K562 (cell line): ENCODE data around the gene SUGT1. TPM values are rescaled to one million over a fixed set of nuclear protein-coding genes. Genes with fewer than 3 reads are reported as not detected.

Source experiments
- ATAC-seq: fragments of 200-7000 bp; cut with Tn5 transposase; 3 replicates; pipeline ENCODE4 v1.9.1; 2020; ENCODE audit warnings: moderate library complexity
- BruUV-seq: library from RNA; stranded (reverse); fragments of 400-500 nt; replicated peaks from 2 replicates; lab custom pipeline; 2021; lab: Mats Ljungman, UMichigan
- CTCF ChIA-PET: fragments of 300-600 bp; formaldehyde crosslinking; extraction: SDS; loops from one replicate; lab custom pipeline; 2021; ENCODE audit warnings: low intra/inter-chr PET ratio; lab: Yijun Ruan, JAX
- POLR2A ChIA-PET: fragments of 300-600, 350-650 bp; sonication (Branson Sonifier 250); formaldehyde crosslinking; extraction: SDS; loops from one replicate; lab custom pipeline; 2021; ENCODE audit warnings: antibody characterized with exemption, inconsistent platforms; lab: Yijun Ruan, JAX
- DNase-seq, 4 experiments: peaks; one replicate each; pipeline versions ENCODE4 v3.0.0 to v3.0.0-alpha.2; 2011 to 2018; ENCODE audit warnings: low spot score in 3 of 4, mixed read lengths in 3 of 4; ENCODE audit errors: extremely low read depth in 1 of 4
- FAIRE-seq: peaks from 2 replicates; lab custom pipeline; 2011; peaks lifted over from hg19 to GRCh38; lab: Jason Lieb, UNC
- H2AFZ ChIP-seq: 2 replicates; pipeline ENCODE4 v1.6.0; 2011; ENCODE audit warnings: low read depth, low read length, control low read depth, inconsistent platforms
- H3K27ac ChIP-seq: fragments of 200-600 bp; 3 replicates; pipeline ENCODE4 v1.8.0; 2011; ENCODE audit warnings: low read depth, mild to moderate bottlenecking, control low read depth, inconsistent platforms, low read length, moderate library complexity, mixed read lengths; ENCODE audit errors: extremely low read depth
- H3K27me3 ChIP-seq, 2 experiments: fragments of 300-600 bp in 1 of 2; 2 replicates in 1 of 2; 3 replicates in 1 of 2; pipeline versions ENCODE4 v1.6.0 to v1.8.0; 2011; ENCODE audit warnings: inconsistent platforms in 2 of 2, low read length in 2 of 2, mild to moderate bottlenecking in 1 of 2, mixed read lengths in 1 of 2, moderate library complexity in 1 of 2; ENCODE audit not compliant: control insufficient read depth in 2 of 2, insufficient read depth in 2 of 2
- H3K36me3 ChIP-seq: fragments of 300-600 bp; 3 replicates; pipeline ENCODE4 v1.8.0; 2011; ENCODE audit warnings: mild to moderate bottlenecking, low read length, inconsistent platforms; ENCODE audit not compliant: control insufficient read depth, insufficient read depth
- H3K4me1 ChIP-seq, 2 experiments: fragments of 200-600 bp in 1 of 2; replicated peaks in 1 of 2; 2 replicates in 1 of 2; 3 replicates in 1 of 2; pipeline versions ENCODE4 v1.5.1 to v1.8.0; 2011; ENCODE audit warnings: inconsistent platforms in 2 of 2, low read length in 2 of 2, mild to moderate bottlenecking in 1 of 2, mixed read lengths in 1 of 2, moderate library complexity in 1 of 2; ENCODE audit not compliant: control insufficient read depth in 2 of 2, insufficient read depth in 2 of 2
- H3K4me2 ChIP-seq: 2 replicates; pipeline ENCODE4 v1.6.1; 2011; ENCODE audit warnings: low read length, control low read depth, inconsistent platforms, mixed read lengths; ENCODE audit not compliant: insufficient read depth
- H3K4me3 ChIP-seq: fragments of 200-600 bp; sonication (generic), shearing (Covaris generic); 2 replicates; pipeline ENCODE4 v1.5.1; 2016; ENCODE audit warnings: control low read depth, inconsistent platforms
- H3K79me2 ChIP-seq: fragments of 200-600 bp; 3 replicates; pipeline ENCODE4 v1.8.0; 2011; ENCODE audit warnings: low read length, inconsistent platforms; ENCODE audit not compliant: control insufficient read depth, insufficient read depth
- H3K9ac ChIP-seq, 2 experiments: 2 replicates each; pipeline versions ENCODE4 v1.6.0 to v1.6.1; 2011; ENCODE audit warnings: low read depth in 2 of 2, low read length in 2 of 2, control low read depth in 1 of 2, inconsistent platforms in 1 of 2, mild to moderate bottlenecking in 1 of 2, mixed read lengths in 1 of 2; ENCODE audit not compliant: insufficient read depth in 1 of 2
- H3K9me1 ChIP-seq: one replicate; pipeline ENCODE4 v1.6.0; 2011; ENCODE audit warnings: inconsistent platforms, mild to moderate bottlenecking, low read length, moderate library complexity; ENCODE audit not compliant: control insufficient read depth, insufficient read depth
- H3K9me3 ChIP-seq: replicated peaks from 2 replicates; pipeline ENCODE4 v1.5.1; 2011; ENCODE audit warnings: low read depth, low read length, inconsistent platforms; ENCODE audit not compliant: control insufficient read depth, insufficient read depth
- H4K20me1 ChIP-seq: replicated peaks from 2 replicates; pipeline ENCODE4 v1.6.1; 2011; ENCODE audit warnings: low read length, inconsistent platforms, mixed read lengths; ENCODE audit not compliant: control insufficient read depth, insufficient read depth
- E4F1 ChIP-seq: fragments of 250-450 bp; sonication (Bioruptor Pico); IDR thresholded peaks from 2 replicates; pipeline ENCODE4 v1.5.0; 2021; ENCODE audit warnings: mild to moderate bottlenecking, borderline replicate concordance
- MAZ ChIP-seq, 2 experiments: fragments of 450-650 bp in 1 of 2; sonication (generic) in 1 of 2; formaldehyde crosslinking; IDR thresholded peaks in 1 of 2; conservative IDR thresholded peaks in 1 of 2; 2 replicates each; pipeline versions ENCODE4 v1.4.0 to v1.5.0; 2020; ENCODE audit warnings: mild to moderate bottlenecking in 1 of 2, missing genetic modification reagents in 1 of 2
- NR2C2 ChIP-seq, 2 experiments: fragments of 200-800 bp in 1 of 2; sonication (Bioruptor generic) in 1 of 2; sonication (generic) in 1 of 2; formaldehyde crosslinking in 1 of 2; IDR thresholded peaks; 2 replicates each; pipeline versions ENCODE4 v1.6.1 to v1.8.0; 2016 to 2022; ENCODE audit warnings: mild to moderate bottlenecking in 1 of 2, missing compliant biosample characterization in 1 of 2, missing genetic modification characterization in 1 of 2, missing genetic modification reagents in 1 of 2
- PHF21A ChIP-seq: fragments of 450-650 bp; IDR thresholded peaks from 2 replicates; pipeline ENCODE4 v1.6.1; 2017; ENCODE audit warnings: low read depth, borderline replicate concordance
- RBBP5 ChIP-seq: fragments of 200-600 bp; sonication (generic); IDR thresholded peaks from 2 replicates; pipeline ENCODE4 v1.6.1; 2012; ENCODE audit warnings: borderline replicate concordance, mild to moderate bottlenecking, low read length, control low read depth, inconsistent platforms; ENCODE audit not compliant: insufficient read depth, poor library complexity, severe bottlenecking
- ZBTB40 ChIP-seq, 2 experiments: fragments of 450-650 bp in 1 of 2; sonication (generic) in 1 of 2; formaldehyde crosslinking in 1 of 2; IDR thresholded peaks; 2 replicates each; pipeline versions ENCODE4 v1.7.1 to v1.9.0; 2016 to 2022; ENCODE audit warnings: inconsistent platforms in 1 of 2, mild to moderate bottlenecking in 1 of 2, missing genetic modification reagents in 1 of 2
- ZNF76 ChIP-seq: fragments of 250-450 bp; sonication (Bioruptor Pico); IDR thresholded peaks from 2 replicates; pipeline ENCODE4 v1.4.0; 2020; ENCODE audit warnings: mild to moderate bottlenecking, moderate library complexity, borderline replicate concordance
- WGBS: fragments of 100-300 bp; shearing (Covaris generic); methylation state at CpG from one replicate; pipeline ENCODE4 v1.1.6; 2016; ENCODE audit warnings: low coverage, mixed read lengths; ENCODE audit not compliant: insufficient coverage; ENCODE audit errors: missing lambda C conversion rate; 5-methylcytosine and 5-hydroxymethylcytosine counted together
- in situ Hi-C: fragments of 300-500 bp; cut with MboI; formaldehyde crosslinking; loops from 4 replicates; pipeline ENCODE4 v1.15.0; 2018; ENCODE audit warnings: inconsistent platforms, mixed read lengths
- intact Hi-C: fragments of 100-400 bp; cut with micrococcal nuclease; formaldehyde crosslinking; loops from 2 replicates; pipeline ENCODE4 v1.14.2; 2022
- polyA plus RNA-seq, 8 experiments: library from polyadenylated mRNA; depleted of rRNA in 4 of 8; stranded (reverse) in 5 of 8; unstranded in 3 of 8; fragments of >200 nt; fragmentation: Nextera tagmentation in 2 of 8; fragmentation: Illumina TruSeq in 1 of 8; extraction: Ambion mirVana in 2 of 8; extraction: Trizol in 1 of 8; gene quantifications; 2 replicates each; pipeline versions ENCODE4 v1.2.1 to v1.2.3, GENCODE V29; 2011 to 2014; ENCODE audit warnings: inconsistent platforms in 1 of 8, missing spikeins in 1 of 8
- total RNA-seq, 7 experiments: library from RNA; depleted of rRNA in 6 of 7; stranded (reverse); fragments of >200 nt in 6 of 7; fragmentation: Illumina TruSeq in 2 of 7; extraction: Trizol in 2 of 7; gene quantifications; 2 replicates each; pipeline versions ENCODE4 v1.2.1 to v1.2.3, GENCODE V29; 2011 to 2021; ENCODE audit warnings: low replicate concordance in 1 of 7

SUGT1 gene
- total and polyA plus RNA-seq, 9 of the 15 experiments (the other 6 are each of a cell fraction or from before 2014, with no cell fraction given): 38.1 to 67.1 (median 53.8) TPM

DNA sequence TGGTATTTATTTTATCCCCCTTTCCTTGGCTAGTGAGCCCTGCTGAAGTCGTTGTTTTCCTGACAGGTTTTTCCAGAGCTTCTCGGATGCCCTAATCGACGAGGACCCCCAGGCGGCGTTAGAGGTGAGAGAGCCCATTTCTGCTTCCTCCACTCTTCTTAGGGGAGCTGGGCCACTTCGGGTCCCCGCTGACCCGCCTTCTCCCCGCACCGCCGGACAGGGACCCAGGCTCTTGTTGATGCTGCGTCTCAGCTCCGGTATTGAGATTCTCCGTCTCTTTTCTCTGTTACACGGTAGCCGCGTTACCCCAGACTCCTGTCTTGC is 306 bp downstream of the SUGT1 start:
- H2AFZ ChIP-seq: peak overlapping the region; percentile 97
- peak overlapping the region; percentile 84 to 85 for H3K9ac ChIP-seq
- H3K4me3 ChIP-seq: peak overlapping the region; percentile 66
- no peaks in the 10 kb centered on the region for H3K27me3 ChIP-seq
- in situ Hi-C loops: no loop called here
- H3K36me3 ChIP-seq: peaks cover 36% of the 10 kb centered on the region; the same call in 2 of the 3 replicates
- ATAC-seq (peak; percentile 65), DNase-seq (peak in 3 of 4 experiments; percentile 25 to 31 (median 27)), FAIRE-seq (no peak)
- H3K9me3 ChIP-seq: no peaks in the 10 kb centered on the region
- POLR2A ChIA-PET: interaction anchor here (0.6 to 3.4 kb wide), 10 partner anchors 9 to 536 kb away, joined by 3 to 24 read pairs (median 4); partner anchors contain the start of gene HNRNPA1L2
- peaks cover 67% of the 10 kb centered on the region for H3K79me2 ChIP-seq
- CTCF ChIA-PET: no interaction called here
- peak overlapping the region; percentile 92 for H3K27ac ChIP-seq
- intact Hi-C loops: loop anchor here (1.0 to 10.0 kb wide), 2 partner anchors 36 to 198 kb away; partner anchors contain the start of genes CKAP2 and VPS36
- no peaks in the 10 kb centered on the region for H3K9me1 ChIP-seq
- BruUV-seq: TSS peak; percentile 63
- H3K4me1 ChIP-seq: peaks cover 0 to 5% of the 10 kb centered on the region in 2 experiments; a peak in 1 of 5 replicates
- H4K20me1 ChIP-seq: no peaks in the 10 kb centered on the region
- 0% methylated on average over 18 of the region's 18 CpGs for WGBS
- peak overlapping the region; percentile 80; the same call in 1 of the 2 replicates for H3K4me2 ChIP-seq
- TF ChIP-seq NR2C2 (CRISPR knock-in tag; IDR thresholded peaks at IDR 0.05) (no peak), NR2C2 (tag; IDR thresholded peaks at IDR 0.05) (no peak), PHF21A (no peak), ZBTB40 (IDR thresholded peaks at IDR 0.05) (peak; percentile 2; the same call in 1 of the 2 replicates), ZBTB40 (CRISPR knock-in tag; IDR thresholded peaks at IDR 0.05) (no peak), RBBP5 (peak; percentile 45), ZNF76 (CRISPR knock-in tag) (no peak), MAZ (CRISPR knock-in tag; conservative IDR thresholded peaks at IDR 0.05 in 1 of 2, IDR thresholded peaks at IDR 0.05 in 1 of 2) (0 out of 4 replicates have a peak, but pooled peaks of 1 of the 2 experiments have one; percentile 1), E4F1 (no peak)
